T47D (cell line): ENCODE results near the gene SOS1.
"Not testable (repeated sequence)": the region's sequence is repeated elsewhere in the genome, so short reads cannot be mapped to it uniquely, and the experiment has no call there.

Experiments
- DNase-seq, 2 experiments: peaks; one replicate each; pipeline versions ENCODE4 v3.0.0 to v3.0.0-alpha.2; 2011 to 2012; ENCODE audit warnings: low read depth in 1 of 2, low spot score in 1 of 2
- JUND ChIP-seq: IDR thresholded peaks from 2 replicates; pipeline ENCODE4 v1.6.1; 2012; ENCODE audit warnings: low read depth
- in situ Hi-C: cut with HindIII; loops from 2 replicates; pipeline ENCODE4 v1.10.0; 2016; ENCODE audit warnings: low sequenced_read_pairs, low pct_unique_long_range_greater_than_20kb

The SOS1 gene

DNA sequence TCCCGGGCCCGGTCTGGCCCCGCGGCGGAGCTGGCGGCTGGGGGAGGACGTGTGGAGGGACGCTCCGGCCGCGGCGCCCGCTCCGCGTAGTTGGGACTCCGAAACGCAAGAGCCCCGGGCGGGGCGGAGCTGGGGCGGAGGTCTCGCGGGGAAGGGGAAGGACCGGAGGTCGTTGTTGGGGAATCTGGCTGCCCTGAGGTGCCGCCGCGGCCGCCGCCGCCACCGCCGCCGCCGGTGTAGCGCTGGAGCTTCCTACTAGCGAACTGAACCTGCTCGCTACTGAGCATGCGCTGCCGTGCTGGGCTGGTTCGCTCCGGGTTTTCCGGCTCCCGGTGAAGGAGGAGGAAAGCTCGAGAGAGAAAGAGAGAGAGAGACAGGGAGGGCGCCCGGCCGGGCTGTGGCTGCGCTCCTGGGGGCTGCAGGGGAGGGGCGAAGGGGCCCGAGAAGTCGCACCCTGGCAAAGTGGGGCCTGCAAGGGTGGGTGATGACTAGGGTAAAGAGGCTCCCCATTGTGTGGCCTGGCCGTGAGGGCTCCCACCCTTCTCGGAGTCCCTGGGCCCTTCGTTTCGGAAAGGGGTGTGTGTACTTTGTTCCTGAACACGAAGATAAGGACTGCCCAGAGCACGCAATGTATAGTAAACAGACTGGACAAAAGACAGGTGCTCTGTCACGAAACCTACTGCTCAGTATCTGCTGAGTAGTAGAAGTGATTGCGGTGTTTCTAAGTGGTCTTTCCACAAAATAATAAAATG is at the start of gene SOS1:
TSS of gene SOS1 (minus strand) at position 281 of the 752 bp plus-strand sequence. CDS start 629 bp downstream, outside the sequence.
- TF ChIP-seq JUND, result no peak
- DNase-seq, result peak; percentile 79 to 92
- in situ Hi-C loops, result no loop called here

DNA sequence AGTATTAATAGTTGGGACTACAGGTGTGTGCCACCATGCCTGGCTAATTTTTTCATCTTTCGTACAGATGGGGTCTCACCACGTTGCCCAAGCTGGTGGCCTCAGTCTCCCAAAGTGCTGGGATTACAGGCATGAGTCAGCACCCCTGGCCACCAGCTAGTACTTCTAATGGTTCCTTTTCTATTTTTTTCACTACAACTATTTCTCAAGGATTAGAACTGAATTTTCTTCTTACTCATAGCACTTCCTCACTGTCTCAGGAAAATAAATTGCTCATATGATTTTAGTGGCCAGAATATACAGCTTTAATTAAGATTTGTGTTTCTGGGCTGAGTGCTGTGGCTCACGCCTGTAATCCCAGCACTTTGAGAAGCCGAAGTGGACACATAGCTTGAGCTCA is 43.2 kb upstream of the SOS1 start:
- no peak for TF ChIP-seq JUND
- DNase-seq, result no peak
- in situ Hi-C loops, result no loop called here

DNA sequence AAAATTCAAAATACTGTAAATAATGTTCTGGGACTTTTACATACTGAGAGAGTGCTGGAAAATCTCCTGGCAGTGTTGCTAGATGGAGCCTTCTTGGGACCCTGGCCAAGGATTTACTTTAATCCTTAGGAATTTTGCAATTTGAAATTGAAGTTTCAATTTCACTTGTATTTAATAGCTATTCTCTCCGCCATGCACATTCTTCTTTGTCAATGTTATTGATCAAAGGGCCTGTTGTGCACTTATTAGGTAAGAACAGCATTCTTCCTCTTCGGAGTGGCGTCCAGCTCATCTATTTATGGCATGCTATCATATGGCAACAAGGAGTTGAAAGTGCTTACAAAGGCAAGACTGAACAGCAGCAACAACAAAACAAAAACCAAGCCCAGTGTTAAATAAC is 40.1 kb upstream of the SOS1 start:
- no peak for DNase-seq
- in situ Hi-C loops, result no loop called here
- TF ChIP-seq JUND, result no peak

DNA sequence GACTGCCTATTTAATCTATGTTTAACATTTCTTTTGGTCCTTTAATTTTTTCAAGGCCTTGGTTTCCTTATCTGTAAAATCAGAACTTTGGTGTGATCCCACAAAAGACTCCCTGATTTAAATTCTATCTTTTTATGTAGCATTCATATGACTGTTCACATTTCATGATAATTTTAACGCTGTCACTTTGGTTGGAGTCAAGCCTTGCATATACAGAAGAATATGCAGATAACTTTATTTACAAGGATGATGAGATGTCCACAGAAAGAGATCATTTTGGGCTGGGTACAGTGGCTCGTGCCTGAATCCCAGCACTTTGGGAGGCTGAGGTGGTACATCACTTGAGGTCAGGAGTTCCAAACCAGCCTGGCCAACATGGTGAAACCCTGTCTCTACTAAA is 38.4 kb upstream of the SOS1 start:
- DNase-seq, result no peak

DNA sequence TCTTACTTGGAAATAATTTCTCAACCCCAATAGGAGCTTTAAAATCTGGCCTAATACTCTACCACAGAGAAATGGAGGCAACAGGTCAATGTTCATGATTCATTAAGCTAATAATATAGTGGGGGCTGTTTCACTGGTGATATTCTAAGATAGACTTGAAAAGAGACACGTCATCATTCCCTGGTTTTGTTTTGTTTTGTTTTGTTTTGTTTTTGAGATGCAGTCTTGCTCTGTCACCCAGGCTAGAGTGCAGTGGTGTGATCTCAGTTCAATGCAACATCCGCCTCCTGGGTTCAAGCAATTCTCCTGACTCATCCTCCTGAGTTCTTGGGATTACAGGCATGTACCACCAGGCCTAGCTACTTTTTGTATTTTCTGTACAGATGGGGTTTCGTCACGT is 37.5 kb upstream of the SOS1 start:
- in situ Hi-C loops, result no loop called here
- DNase-seq, result no peak
- no peak for TF ChIP-seq JUND

More for the DNA sequence above, 38.4 kb upstream of the SOS1 start:
- in situ Hi-C loops, result no loop called here
- TF ChIP-seq JUND, result no peak

DNA sequence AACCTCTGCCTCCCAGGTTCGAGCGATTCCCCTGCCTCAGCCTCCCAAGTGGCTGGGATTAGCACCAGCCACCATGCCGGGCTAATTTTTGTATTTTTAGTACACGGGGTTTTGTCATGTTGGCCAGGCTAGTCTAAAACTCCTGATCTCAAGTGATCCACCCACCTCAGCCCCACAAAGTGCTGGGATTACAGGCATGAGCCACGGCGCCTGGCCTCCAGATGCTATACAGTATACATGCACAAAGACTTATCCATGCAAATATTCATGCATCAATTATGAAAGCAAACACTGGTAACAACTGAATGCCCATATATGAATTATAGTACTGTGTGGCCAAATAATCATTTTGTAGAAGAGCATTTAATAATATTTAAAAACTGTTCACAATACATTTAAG is 36.0 kb upstream of the SOS1 start:
- in situ Hi-C loops, result no loop called here
- no peak for TF ChIP-seq JUND
- DNase-seq, result no peak

DNA sequence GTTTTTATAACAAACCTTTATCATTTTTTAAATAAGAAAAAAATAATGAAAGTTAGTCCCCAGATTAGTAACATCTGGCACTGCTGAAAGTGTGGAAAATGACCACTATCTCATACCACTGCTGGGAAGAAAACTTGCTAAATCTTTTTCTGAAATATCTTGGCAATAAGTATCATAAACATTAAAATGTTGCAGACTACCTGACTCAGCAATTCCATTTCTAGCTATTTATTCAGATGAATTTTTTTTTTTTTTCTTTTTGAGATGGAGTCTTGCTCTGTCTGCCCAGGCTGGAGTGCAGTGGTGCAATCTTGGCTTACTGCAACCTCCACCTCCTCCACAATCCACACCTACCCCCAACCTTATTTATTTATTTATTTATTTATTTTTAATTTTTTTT is 35.3 kb upstream of the SOS1 start:
- in situ Hi-C loops, result no loop called here
- no peak for TF ChIP-seq JUND
- no peak for DNase-seq

DNA sequence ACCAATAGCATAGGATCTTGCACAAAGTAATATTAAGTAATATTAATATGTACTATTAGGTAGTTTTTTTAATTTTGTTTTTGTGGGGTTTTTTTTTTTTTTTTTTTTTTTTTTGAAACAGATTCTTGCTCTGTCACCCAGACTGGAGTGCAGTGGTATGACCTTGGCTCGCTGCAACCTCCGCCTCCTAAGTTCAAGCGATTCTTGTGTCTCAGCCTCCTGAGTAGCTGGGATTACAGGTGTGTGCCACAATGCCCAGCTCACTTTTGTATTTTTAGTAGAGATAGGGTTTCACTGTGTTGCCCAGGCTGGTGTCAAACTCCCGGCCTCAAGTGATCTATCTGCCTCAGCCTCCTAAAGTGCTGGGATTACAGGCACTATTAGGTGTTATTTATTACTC is 34.7 kb upstream of the SOS1 start:
- DNase-seq, in situ Hi-C loops: not testable (repeated sequence)

DNA sequence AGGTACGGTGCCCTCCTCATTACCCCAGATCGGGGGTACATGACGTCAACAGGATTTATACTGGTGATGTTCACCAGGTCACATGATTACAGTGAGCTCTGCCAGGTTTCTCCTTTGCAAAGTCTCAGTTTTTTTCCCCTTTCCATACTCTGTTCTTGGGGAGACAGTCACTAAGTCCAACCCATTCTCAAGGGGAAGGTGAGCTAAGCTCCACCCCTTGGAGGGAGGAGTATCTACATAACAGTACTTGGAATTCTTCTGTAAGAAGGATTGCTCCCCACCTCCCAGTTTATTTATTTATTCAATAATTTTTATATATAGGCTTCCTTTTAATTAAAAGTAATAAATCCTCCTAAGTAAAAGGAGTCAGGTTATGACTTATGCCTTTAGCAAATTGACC is 34.1 kb upstream of the SOS1 start:
- TF ChIP-seq JUND, result no peak
- in situ Hi-C loops, result no loop called here
- DNase-seq, result no peak

DNA sequence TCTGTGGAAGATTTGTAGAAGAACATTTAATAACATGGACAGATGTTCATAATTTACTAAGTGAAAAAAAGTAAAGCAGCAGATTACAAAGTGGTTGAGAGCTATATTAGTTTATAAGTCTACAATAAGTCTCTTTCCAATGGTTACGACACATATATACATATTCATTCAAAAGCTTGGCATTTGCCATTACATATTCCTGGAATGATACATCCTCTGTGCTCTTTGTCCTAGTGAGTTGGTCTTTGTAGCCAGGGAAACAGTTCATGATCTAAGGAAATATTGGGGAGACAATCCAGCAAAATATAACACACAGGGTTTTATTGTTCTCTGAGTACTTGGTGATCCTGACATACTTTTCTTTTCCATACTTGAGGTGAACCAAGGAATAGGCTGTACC is 32.5 kb upstream of the SOS1 start:
- in situ Hi-C loops, result no loop called here
- DNase-seq, result no peak
- TF ChIP-seq JUND, result no peak

DNA sequence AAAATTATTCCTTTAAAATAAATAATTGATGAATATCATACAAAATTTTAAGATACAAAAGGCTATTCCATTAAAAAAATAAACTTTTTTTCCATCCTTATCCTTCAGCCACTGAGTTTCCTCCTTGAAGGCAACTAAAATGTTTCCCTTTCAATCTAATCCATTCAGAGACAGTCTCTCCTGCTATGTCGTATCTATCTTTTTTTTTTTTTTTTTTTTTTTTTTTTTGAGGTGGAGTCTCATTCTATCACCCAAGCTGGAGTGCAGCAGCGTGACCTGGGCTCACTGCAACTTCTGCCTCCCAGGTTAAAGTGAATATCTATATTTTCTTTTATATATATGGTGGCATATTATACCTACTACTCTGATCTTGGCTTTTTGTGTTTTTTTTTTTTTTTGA is 31.7 kb upstream of the SOS1 start:
- in situ Hi-C loops, result no loop called here
- no peak for TF ChIP-seq JUND
- DNase-seq, result no peak

DNA sequence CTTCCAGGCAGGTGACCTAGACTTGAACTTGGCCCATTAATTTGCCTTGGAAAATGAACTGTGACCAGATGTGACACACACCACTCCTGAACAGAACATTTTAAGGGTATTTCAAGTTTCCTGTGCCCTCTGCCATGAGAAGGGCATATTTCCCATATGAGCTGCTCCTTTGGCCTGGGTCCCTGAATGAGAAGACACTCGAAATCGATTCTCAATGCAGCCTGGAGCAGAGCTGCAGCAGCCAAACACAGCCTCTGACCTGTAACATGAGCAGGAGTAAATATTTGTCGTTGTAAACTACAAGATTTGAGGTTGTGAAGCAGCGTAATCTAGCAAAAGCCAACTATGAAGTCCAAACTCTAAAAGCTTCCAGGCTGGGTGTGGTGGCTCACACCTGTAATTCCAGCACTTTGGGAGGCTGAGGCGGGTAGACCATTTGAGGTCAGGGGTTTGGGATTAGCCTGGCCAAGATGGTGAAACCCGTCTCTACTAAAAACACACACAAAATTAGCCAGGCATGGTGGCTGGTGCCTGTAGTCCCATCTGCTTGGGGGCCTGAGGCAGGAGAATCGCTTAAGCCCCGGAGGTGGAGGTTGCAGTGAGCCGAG is 30.1 kb upstream of the SOS1 start:
- in situ Hi-C loops, result no loop called here
- peak in 1 of 2 experiments; percentile 27 for DNase-seq
- TF ChIP-seq JUND, result no peak

DNA sequence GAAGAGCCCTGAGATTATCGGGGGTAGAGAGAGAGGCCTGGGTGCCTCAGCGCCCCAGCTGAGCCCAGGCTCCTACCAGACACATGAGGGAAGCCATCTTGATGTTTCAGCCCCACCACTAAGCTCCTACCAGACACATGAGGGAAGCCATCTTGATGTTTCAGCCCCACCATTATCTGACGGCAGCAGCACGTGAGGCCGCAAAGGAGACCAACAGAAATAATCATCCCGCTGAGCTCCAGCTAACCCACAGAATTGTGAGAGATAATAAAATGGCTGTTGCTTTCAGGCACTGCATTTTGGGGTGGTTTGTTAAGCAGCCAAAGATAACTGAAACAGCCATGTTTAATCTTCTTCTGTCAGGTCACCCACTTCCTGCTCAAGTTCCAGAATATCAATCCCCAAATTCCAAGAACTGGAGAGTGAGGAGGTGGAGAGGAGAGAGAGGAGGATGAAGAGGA is 29.3 kb upstream of the SOS1 start:
- no peak for TF ChIP-seq JUND
- in situ Hi-C loops, result no loop called here
- DNase-seq, result no peak

DNA sequence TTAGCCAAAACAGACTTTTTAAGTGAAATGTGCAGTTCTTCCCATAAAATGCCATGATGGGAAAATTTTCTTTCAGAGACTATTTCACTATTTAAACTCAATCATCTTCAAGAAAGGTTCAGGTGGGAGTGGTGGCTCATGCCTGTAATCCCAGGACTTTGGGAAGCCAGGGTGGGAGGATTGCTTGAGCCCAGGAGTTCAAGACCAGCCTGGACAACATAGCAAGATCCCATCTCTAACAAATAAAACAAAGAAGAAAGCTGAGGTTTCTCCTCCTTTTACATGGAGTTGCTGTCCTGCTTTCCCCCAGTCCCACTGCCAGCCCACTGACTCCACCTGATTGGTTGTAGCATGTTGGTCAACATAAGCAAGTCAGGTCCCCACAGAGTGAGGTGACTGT is 25.8 kb upstream of the SOS1 start:
- in situ Hi-C loops, result no loop called here
- TF ChIP-seq JUND, result no peak
- DNase-seq, result no peak
